Liver (tissue), 9 donors: ENCODE results near the gene COL24A1. TPM values are rescaled to one million over a fixed set of nuclear protein-coding genes. Genes with fewer than 3 reads are reported as not detected.

Source experiments
- DNase-seq: peaks from one replicate; pipeline ENCODE4 v3.0.0-alpha.2; 2017; ENCODE audit warnings: low spot score
- H3K27ac ChIP-seq, 2 donors: one replicate each; pipeline ENCODE4 v1.7.0; 2013; ENCODE audit warnings: inconsistent platforms in 2 of 2, low read length in 2 of 2, control low read depth in 1 of 2, low read depth in 1 of 2, mild to moderate bottlenecking in 1 of 2
- H3K27me3 ChIP-seq, 4 donors: one replicate each; pipeline versions ENCODE4 v1.6.1 to v1.7.0; 2013; ENCODE audit warnings: low read length in 3 of 4, inconsistent platforms in 1 of 4, mild to moderate bottlenecking in 1 of 4, moderate library complexity in 1 of 4; ENCODE audit not compliant: control insufficient read depth in 4 of 4, insufficient read depth in 4 of 4
- H3K36me3 ChIP-seq, 4 donors: one replicate each; pipeline versions ENCODE4 v1.6.1 to v1.7.0; 2013; ENCODE audit warnings: low read length in 3 of 4, mild to moderate bottlenecking in 3 of 4, low read depth in 1 of 4, moderate library complexity in 1 of 4; ENCODE audit not compliant: control insufficient read depth in 4 of 4, insufficient read depth in 3 of 4
- H3K4me1 ChIP-seq, 4 donors: one replicate each; pipeline versions ENCODE4 v1.6.1 to v1.7.0; 2013; ENCODE audit warnings: low read length in 3 of 4, mild to moderate bottlenecking in 3 of 4, moderate library complexity in 1 of 4; ENCODE audit not compliant: control insufficient read depth in 4 of 4, insufficient read depth in 4 of 4
- H3K4me3 ChIP-seq, 3 donors: one replicate each; pipeline versions ENCODE4 v1.6.1 to v1.7.0; 2013; ENCODE audit warnings: low read length in 3 of 3, control low read depth in 1 of 3, low read depth in 1 of 3, mild to moderate bottlenecking in 1 of 3
- H3K9ac ChIP-seq, 2 donors: one replicate each; pipeline ENCODE4 v1.7.0; 2013; ENCODE audit warnings: low read length in 2 of 2, mild to moderate bottlenecking in 2 of 2, moderate library complexity in 2 of 2, control low read depth in 1 of 2, low read depth in 1 of 2
- H3K9me3 ChIP-seq, 4 donors: one replicate each; pipeline versions ENCODE4 v1.6.1 to v1.7.0; 2013; ENCODE audit warnings: low read length in 3 of 4; ENCODE audit not compliant: control insufficient read depth in 4 of 4
- FOXA2 ChIP-seq: IDR thresholded peaks from 2 replicates; pipeline ENCODE4 v1.6.1; 2016; ENCODE audit warnings: antibody characterized with exemption
- GABPA ChIP-seq, 2 donors: IDR thresholded peaks in 1 of 2; conservative IDR thresholded peaks in 1 of 2; 2 replicates each; pipeline ENCODE4 v1.6.1; 2016; ENCODE audit warnings: antibody characterized with exemption in 2 of 2, mild to moderate bottlenecking in 1 of 2, moderate library complexity in 1 of 2
- JUND ChIP-seq, 2 donors: IDR thresholded peaks; 2 replicates each; pipeline ENCODE4 v1.6.1; 2016; ENCODE audit warnings: antibody characterized with exemption in 2 of 2
- WGBS: extraction: QIAGEN DNeasy Blood & Tissue Kit; methylation state at CpG from one replicate; pipeline ENCODE4 v1.1.7; 2013; 5-methylcytosine and 5-hydroxymethylcytosine counted together
- polyA plus RNA-seq, 2 donors: library from polyadenylated mRNA; stranded (reverse) in 1 of 2; unstranded in 1 of 2; fragments of 200-250 nt in 1 of 2; fragments of >200 nt in 1 of 2; fragmentation: Nextera tagmentation in 1 of 2; extraction: Ambion mirVana in 1 of 2; gene quantifications; one replicate each; pipeline versions ENCODE4 v1.2.1 to v1.2.3, GENCODE V29; 2013 to 2015
- total RNA-seq, 2 donors: library from RNA; depleted of rRNA; stranded (reverse); fragments of >200 nt; gene quantifications; one replicate each; pipeline ENCODE4 v1.2.3, GENCODE V29; 2014
- TF ChIP-seq, protein P1 (sequence below): IDR thresholded peaks from 2 replicates; pipeline ENCODE4 v1.6.1; 2016; ENCODE audit warnings: antibody characterized with exemption
- TF ChIP-seq, protein P2 (sequence below): fragments of 150-350 bp; IDR thresholded peaks from 2 replicates; pipeline ENCODE4 v1.5.1; 2017; ENCODE audit warnings: improper control_type of control experiment, low read depth, low read length; ENCODE audit not compliant: missing input control
- TF ChIP-seq, protein P3 (sequence below): IDR thresholded peaks from 2 replicates; pipeline ENCODE4 v1.6.1; 2016; ENCODE audit warnings: antibody characterized with exemption
- TF ChIP-seq, protein P4 (sequence below): IDR thresholded peaks from 2 replicates; pipeline ENCODE4 v1.6.1; 2016; ENCODE audit warnings: antibody characterized with exemption
- TF ChIP-seq, protein P5 (sequence below): IDR thresholded peaks from 2 replicates; pipeline ENCODE4 v1.6.1; 2016; ENCODE audit warnings: antibody characterized with exemption, mild to moderate bottlenecking
- donor health status: healthy.
- donor health status: healthy.
- donor health status: healthy.
- donor health status: healthy.
- donor health status: healthy.

COL24A1 gene
- total and polyA plus RNA-seq, 4 donors, result under 0.01 to 0.28 (median 0.01) TPM; not detected in 1

DNA sequence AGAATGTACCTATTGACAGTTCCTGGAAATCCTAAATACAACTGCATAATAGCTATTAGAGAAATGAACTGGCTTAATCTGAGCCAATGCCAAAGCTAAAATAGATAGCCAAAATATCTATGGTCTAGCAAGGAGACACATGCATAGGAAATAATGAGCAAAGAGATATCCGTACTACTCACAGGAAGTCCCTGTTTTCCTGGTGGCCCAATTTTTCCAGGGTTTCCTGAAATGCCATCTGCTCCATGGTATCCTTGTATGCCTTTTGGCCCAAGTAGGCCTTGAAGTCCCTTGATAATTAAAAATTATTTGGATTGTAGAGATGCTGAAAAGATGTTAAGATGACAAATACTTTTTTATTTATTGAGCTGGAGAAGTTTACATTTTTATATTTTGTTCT, 340.0 kb downstream of the COL24A1 start:
- DNase-seq, result no peak
- 77% methylated on average over 1 of the region's 1 CpG for WGBS
- no peak for TF ChIP-seq FOXA2
- TF ChIP-seq, protein P1, sequence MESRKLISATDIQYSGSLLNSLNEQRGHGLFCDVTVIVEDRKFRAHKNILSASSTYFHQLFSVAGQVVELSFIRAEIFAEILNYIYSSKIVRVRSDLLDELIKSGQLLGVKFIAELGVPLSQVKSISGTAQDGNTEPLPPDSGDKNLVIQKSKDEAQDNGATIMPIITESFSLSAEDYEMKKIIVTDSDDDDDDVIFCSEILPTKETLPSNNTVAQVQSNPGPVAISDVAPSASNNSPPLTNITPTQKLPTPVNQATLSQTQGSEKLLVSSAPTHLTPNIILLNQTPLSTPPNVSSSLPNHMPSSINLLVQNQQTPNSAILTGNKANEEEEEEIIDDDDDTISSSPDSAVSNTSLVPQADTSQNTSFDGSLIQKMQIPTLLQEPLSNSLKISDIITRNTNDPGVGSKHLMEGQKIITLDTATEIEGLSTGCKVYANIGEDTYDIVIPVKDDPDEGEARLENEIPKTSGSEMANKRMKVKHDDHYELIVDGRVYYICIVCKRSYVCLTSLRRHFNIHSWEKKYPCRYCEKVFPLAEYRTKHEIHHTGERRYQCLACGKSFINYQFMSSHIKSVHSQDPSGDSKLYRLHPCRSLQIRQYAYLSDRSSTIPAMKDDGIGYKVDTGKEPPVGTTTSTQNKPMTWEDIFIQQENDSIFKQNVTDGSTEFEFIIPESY, result no peak
- TF ChIP-seq, protein P2, sequence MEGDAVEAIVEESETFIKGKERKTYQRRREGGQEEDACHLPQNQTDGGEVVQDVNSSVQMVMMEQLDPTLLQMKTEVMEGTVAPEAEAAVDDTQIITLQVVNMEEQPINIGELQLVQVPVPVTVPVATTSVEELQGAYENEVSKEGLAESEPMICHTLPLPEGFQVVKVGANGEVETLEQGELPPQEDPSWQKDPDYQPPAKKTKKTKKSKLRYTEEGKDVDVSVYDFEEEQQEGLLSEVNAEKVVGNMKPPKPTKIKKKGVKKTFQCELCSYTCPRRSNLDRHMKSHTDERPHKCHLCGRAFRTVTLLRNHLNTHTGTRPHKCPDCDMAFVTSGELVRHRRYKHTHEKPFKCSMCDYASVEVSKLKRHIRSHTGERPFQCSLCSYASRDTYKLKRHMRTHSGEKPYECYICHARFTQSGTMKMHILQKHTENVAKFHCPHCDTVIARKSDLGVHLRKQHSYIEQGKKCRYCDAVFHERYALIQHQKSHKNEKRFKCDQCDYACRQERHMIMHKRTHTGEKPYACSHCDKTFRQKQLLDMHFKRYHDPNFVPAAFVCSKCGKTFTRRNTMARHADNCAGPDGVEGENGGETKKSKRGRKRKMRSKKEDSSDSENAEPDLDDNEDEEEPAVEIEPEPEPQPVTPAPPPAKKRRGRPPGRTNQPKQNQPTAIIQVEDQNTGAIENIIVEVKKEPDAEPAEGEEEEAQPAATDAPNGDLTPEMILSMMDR, result no peak
- TF ChIP-seq GABPA (IDR thresholded peaks at IDR 0.05 in 1 of 2, conservative IDR thresholded peaks at IDR 0.05 in 1 of 2), result no peak
- TF ChIP-seq, protein P3, sequence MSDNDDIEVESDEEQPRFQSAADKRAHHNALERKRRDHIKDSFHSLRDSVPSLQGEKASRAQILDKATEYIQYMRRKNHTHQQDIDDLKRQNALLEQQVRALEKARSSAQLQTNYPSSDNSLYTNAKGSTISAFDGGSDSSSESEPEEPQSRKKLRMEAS, result no peak
- TF ChIP-seq JUND (IDR thresholded peaks at IDR 0.05), result no peak
- TF ChIP-seq, protein P4, sequence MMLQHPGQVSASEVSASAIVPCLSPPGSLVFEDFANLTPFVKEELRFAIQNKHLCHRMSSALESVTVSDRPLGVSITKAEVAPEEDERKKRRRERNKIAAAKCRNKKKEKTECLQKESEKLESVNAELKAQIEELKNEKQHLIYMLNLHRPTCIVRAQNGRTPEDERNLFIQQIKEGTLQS, result no peak
- Histone ChIP-seq H3K9me3 (no peaks in the 10 kb centered on the region), H3K4me3 (no peak overlapping the region), H3K9ac (no peak overlapping the region), H3K27me3 (no peaks in the 10 kb centered on the region), H3K4me1 (peaks cover 0 to 2% (median 0%) of the 10 kb centered on the region in 4 donors), H3K36me3 (no peaks in the 10 kb centered on the region), H3K27ac (no peak overlapping the region)

DNA sequence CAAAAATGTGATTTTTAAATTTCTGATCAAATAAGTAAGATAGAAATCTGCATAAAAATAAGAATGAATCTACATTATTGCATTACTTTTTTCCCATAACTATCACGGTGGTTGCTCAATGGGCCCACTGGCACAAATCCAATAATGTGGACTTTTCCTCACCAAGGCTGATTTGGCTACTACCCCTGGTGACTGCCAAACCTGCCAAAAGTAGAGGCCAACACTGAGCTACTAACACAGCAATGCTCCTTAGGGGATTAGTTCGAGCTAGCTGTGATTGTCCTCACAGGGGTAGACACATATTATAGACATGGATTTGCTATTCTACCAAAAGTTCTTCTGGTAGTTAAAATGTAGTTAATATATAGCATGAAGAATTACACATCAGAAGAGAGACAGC, 340.7 kb downstream of the COL24A1 start:
- Histone ChIP-seq H3K4me3 (no peak overlapping the region), H3K27me3 (no peaks in the 10 kb centered on the region), H3K9me3 (no peaks in the 10 kb centered on the region), H3K36me3 (no peaks in the 10 kb centered on the region), H3K27ac (no peak overlapping the region), H3K4me1 (peaks cover 0 to 2% (median 0%) of the 10 kb centered on the region in 4 donors), H3K9ac (no peak overlapping the region)
- no peak for DNase-seq
- TF ChIP-seq, protein P5, sequence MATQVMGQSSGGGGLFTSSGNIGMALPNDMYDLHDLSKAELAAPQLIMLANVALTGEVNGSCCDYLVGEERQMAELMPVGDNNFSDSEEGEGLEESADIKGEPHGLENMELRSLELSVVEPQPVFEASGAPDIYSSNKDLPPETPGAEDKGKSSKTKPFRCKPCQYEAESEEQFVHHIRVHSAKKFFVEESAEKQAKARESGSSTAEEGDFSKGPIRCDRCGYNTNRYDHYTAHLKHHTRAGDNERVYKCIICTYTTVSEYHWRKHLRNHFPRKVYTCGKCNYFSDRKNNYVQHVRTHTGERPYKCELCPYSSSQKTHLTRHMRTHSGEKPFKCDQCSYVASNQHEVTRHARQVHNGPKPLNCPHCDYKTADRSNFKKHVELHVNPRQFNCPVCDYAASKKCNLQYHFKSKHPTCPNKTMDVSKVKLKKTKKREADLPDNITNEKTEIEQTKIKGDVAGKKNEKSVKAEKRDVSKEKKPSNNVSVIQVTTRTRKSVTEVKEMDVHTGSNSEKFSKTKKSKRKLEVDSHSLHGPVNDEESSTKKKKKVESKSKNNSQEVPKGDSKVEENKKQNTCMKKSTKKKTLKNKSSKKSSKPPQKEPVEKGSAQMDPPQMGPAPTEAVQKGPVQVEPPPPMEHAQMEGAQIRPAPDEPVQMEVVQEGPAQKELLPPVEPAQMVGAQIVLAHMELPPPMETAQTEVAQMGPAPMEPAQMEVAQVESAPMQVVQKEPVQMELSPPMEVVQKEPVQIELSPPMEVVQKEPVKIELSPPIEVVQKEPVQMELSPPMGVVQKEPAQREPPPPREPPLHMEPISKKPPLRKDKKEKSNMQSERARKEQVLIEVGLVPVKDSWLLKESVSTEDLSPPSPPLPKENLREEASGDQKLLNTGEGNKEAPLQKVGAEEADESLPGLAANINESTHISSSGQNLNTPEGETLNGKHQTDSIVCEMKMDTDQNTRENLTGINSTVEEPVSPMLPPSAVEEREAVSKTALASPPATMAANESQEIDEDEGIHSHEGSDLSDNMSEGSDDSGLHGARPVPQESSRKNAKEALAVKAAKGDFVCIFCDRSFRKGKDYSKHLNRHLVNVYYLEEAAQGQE, result no peak
- TF ChIP-seq JUND (IDR thresholded peaks at IDR 0.05), result no peak
- WGBS, result 56% methylated on average over 2 of the region's 2 CpGs
